ENCODE data around the gene SLC66A2.

- no peak for TF ChIP-seq CTCF (IDR thresholded peaks at IDR 0.05)
- TF ChIP-seq POLR2A (IDR thresholded peaks at IDR 0.05), result no peak
Measured at GRCh38 chr18:79867666-79868065, 83.8 kb downstream of the SLC66A2 start.
